ENCODE measurements around the gene UBXN7.

The UBXN7 gene

DNA sequence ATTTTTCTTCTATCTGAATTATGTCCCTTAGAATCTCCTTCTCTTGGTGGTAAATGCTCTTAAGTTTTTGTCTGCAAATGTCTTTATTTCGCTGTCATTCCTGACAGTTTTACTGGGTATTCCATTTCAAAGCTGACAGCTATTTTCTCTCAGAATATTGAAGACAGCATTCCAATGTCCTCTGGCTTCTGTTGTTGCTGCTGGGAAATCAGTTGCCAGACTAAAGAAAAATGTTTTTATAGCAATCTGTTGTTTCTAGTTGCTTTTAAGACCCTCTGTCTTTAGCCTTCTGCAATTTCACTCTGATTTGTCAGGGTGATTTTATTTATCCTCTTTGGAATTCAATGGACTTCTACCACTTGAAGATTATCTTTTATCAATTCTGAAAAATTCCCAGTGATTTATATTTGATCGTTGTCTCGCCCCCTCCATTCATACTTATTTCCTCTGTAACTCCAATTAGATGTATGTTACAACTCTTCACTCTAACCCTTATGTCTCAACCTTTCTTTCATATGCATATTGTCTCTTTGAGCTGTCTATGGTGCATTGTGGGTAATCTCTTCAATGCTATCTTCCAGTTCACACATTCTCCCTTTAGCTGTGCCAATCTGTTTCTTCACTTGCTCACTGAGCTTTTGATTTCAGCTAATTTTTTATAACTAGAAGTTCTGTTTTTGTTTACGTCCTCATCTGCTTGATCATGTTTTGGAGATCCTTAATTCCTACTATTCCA lies 23.5 kb downstream of the UBXN7 start:
- DNase-seq (ENCODE audit: extremely low read depth, insufficient read length): no peak
- TF ChIP-seq, protein P1, sequence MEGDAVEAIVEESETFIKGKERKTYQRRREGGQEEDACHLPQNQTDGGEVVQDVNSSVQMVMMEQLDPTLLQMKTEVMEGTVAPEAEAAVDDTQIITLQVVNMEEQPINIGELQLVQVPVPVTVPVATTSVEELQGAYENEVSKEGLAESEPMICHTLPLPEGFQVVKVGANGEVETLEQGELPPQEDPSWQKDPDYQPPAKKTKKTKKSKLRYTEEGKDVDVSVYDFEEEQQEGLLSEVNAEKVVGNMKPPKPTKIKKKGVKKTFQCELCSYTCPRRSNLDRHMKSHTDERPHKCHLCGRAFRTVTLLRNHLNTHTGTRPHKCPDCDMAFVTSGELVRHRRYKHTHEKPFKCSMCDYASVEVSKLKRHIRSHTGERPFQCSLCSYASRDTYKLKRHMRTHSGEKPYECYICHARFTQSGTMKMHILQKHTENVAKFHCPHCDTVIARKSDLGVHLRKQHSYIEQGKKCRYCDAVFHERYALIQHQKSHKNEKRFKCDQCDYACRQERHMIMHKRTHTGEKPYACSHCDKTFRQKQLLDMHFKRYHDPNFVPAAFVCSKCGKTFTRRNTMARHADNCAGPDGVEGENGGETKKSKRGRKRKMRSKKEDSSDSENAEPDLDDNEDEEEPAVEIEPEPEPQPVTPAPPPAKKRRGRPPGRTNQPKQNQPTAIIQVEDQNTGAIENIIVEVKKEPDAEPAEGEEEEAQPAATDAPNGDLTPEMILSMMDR (IDR thresholded peaks at IDR 0.05; ENCODE audit: insufficient read depth, low read length, poor library complexity, severe bottlenecking): no peak
- H3K4me3 ChIP-seq (replicated peaks; ENCODE audit: low read depth, low read length): no peak overlapping the region
- H3K36me3 ChIP-seq (ENCODE audit: control insufficient read depth, insufficient read depth, low read length): no peaks in the 10 kb centered on the region; the same call in 1 of the 2 replicates
- no peaks in the 10 kb centered on the region for H3K27me3 ChIP-seq (replicated peaks; ENCODE audit: control insufficient read depth, insufficient read depth, low read length)

DNA sequence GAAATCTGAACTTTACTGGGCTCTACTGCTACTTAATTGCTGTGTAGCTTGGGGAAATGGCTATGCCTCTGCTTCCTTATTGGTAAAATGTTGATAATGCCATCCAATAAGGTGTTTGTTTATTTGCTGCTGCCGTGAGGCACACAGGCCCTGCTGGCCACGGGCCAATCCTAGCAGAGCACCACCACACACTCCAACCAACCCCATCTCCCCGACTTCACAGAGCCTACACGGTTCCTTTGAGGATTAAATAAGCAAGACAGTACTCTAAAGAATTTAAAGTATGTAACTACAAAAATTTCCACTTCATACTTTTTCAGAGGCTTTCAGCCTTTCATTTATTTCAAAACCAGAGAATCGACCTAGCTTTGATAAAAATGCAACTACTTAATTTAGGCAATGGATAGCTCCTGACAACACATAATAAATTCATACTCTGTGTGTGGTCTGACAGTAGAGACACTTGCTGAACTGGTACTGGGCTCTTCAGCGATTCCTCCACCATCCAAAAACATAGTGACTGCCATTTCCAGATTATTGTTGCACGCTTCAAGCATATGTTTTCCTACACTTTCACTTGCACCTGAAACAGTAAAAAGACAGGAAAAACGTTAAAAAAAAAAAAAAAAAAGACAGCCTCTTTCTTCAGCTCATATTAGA lies 25.3 kb downstream of the UBXN7 start:
- no peak overlapping the region for H3K4me3 ChIP-seq (replicated peaks; ENCODE audit: low read depth, low read length)

GRCh38 chr3:196400331-196400730 lies 31.9 kb downstream of the UBXN7 start:
- TF ChIP-seq, protein P1 (IDR thresholded peaks at IDR 0.05; ENCODE audit: insufficient read depth, low read length, poor library complexity, severe bottlenecking): no peak
- no peak for DNase-seq (ENCODE audit: extremely low read depth, insufficient read length)
- Histone ChIP-seq H3K4me3 (replicated peaks; ENCODE audit: low read depth, low read length) (no peak overlapping the region), H3K27me3 (replicated peaks; ENCODE audit: control insufficient read depth, insufficient read depth, low read length) (no peaks in the 10 kb centered on the region), H3K36me3 (ENCODE audit: control insufficient read depth, insufficient read depth, low read length) (peaks cover 9% of the 10 kb centered on the region)

More for the DNA sequence above, 25.3 kb downstream of the UBXN7 start:
- H3K27me3 ChIP-seq (replicated peaks; ENCODE audit: control insufficient read depth, insufficient read depth, low read length): no peaks in the 10 kb centered on the region
- H3K36me3 ChIP-seq (ENCODE audit: control insufficient read depth, insufficient read depth, low read length): no peaks in the 10 kb centered on the region; the same call in 1 of the 2 replicates
- TF ChIP-seq, protein P1 (IDR thresholded peaks at IDR 0.05; ENCODE audit: insufficient read depth, low read length, poor library complexity, severe bottlenecking): no peak
- no peak for DNase-seq (ENCODE audit: extremely low read depth, insufficient read length)

DNA sequence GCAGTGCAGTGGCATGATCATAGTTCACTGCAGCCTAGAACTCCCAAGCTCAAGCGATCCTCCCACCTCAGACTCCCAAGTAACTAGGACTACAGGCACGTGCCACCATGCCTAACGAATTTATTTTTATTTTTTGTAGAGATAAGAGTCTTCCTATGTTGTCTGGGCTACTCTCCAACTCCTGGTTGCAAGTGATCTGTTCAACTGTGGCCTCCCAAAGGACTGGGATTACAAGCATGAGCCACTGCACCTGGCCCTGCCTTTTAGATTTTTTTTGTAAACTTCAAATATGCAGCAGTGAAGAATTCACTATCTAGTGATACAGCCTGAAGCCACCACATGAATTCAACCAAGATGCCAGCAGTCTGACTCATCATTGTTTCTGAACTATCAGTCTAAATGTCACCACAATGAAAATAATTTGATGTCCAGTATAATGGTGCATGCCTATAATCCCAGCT lies 32.7 kb downstream of the UBXN7 start:
- TF ChIP-seq, protein P1 (IDR thresholded peaks at IDR 0.05; ENCODE audit: insufficient read depth, low read length, poor library complexity, severe bottlenecking): no peak
- no peaks in the 10 kb centered on the region for H3K27me3 ChIP-seq (replicated peaks; ENCODE audit: control insufficient read depth, insufficient read depth, low read length)
- DNase-seq (ENCODE audit: extremely low read depth, insufficient read length): no peak
- no peak overlapping the region for H3K4me3 ChIP-seq (replicated peaks; ENCODE audit: low read depth, low read length)
- H3K36me3 ChIP-seq (ENCODE audit: control insufficient read depth, insufficient read depth, low read length): peaks cover 9% of the 10 kb centered on the region

DNA sequence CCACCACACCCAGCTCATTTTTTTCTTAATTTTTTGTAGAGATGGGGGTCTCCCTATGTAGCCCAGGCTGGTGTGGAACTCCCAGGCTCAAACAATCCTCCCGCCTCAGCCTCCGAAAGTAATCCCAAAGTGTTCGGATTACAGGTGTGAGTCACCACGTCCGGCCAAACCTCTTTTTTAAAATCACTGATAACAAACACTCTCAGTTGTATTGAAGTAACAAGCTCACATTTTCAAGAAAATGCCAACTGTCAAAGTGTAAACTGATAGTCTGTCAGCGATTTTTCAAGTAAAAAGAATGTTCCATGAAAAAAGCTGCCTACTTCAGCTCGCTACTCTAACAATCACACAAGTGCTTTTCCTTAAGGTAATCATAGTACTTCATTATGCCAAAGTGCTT lies 33.4 kb downstream of the UBXN7 start:
- Histone ChIP-seq H3K36me3 (ENCODE audit: control insufficient read depth, insufficient read depth, low read length) (peaks cover 9% of the 10 kb centered on the region), H3K27me3 (replicated peaks; ENCODE audit: control insufficient read depth, insufficient read depth, low read length) (no peaks in the 10 kb centered on the region), H3K4me3 (replicated peaks; ENCODE audit: low read depth, low read length) (no peak overlapping the region)
- DNase-seq (ENCODE audit: extremely low read depth, insufficient read length): no peak
- TF ChIP-seq, protein P1 (IDR thresholded peaks at IDR 0.05; ENCODE audit: insufficient read depth, low read length, poor library complexity, severe bottlenecking): no peak
